ENCODE measurements around the gene ROBO1. TPM values are rescaled to one million over a fixed set of nuclear protein-coding genes. Genes with fewer than 3 reads are reported as not detected.
"Not testable (repeated sequence)": the region's sequence is repeated elsewhere in the genome, so short reads cannot be mapped to it uniquely, and the experiment has no call there.

ROBO1 gene
- polyA plus RNA-seq, 4 donors, result 80.6 to 111 (median 101) TPM

DNA sequence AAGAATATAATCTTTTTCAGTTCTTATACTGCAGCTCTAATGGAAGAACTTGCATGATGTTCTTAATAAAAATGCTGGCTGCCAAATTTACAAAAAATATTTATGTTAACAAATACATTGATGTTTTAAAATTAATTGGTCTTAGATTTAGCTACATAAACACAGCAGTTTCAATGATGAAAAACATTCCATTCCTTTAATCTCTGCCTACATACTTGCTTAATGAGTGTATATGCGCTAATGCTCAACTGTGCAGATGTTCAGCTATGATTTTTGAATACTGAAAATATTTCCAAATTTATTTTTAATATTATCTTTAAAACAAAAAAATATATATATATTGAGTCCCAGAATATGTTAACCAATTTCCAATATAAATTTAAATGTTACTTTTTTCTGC lies 867.4 kb downstream of the ROBO1 start:
- no peak for DNase-seq (ENCODE audit: low read depth in 4 of 4, low spot score in 3 of 4)

- DNase-seq (ENCODE audit: low read depth in 4 of 4, low spot score in 3 of 4), result no peak
Measured at GRCh38 chr3:78895528-78895927, 872.3 kb downstream of the ROBO1 start.

DNA sequence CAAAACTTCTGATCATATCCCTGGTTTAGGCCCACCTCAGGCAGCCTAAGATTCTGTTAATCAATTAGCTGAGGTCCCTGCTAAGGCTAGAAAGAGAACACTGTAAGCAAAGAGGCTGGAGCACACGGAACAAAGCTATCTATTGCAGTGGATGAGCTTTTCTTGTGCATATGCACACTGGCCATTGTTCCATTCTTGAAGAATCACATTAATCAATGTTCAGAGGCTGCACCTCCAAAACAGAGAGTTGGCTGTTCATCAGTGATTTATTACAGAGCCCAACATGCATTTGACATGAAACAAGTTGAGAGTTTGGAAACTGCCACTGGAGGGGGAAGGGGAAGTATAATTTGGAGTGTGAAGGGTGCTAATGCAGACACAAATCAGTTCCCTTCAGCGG lies 873.0 kb downstream of the ROBO1 start:
- DNase-seq (ENCODE audit: low read depth in 4 of 4, low spot score in 3 of 4), result no peak

GRCh38 chr3:78893161-78893560 lies 874.6 kb downstream of the ROBO1 start:
- DNase-seq (ENCODE audit: low read depth in 4 of 4, low spot score in 3 of 4), result no peak

DNA sequence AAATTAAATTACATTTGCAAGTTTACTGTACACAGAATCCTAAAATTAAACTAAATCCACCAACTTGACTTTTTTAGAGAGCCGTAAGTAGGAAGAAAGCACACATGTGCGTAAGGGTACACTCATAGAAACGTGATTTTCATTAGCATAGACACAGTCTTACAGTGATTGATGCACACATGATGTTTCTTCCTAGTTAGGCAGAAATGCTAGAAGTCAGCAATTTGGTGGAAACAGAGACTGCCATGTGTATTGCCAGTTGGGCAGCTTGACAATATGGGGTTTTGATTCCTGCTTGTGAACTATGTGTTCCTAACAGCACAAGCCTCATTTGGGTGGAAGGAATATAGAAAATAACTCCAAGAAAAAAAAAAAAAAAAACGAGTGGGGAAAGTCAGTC lies 878.5 kb downstream of the ROBO1 start:
- DNase-seq (ENCODE audit: low read depth in 4 of 4, low spot score in 3 of 4), result no peak

DNA sequence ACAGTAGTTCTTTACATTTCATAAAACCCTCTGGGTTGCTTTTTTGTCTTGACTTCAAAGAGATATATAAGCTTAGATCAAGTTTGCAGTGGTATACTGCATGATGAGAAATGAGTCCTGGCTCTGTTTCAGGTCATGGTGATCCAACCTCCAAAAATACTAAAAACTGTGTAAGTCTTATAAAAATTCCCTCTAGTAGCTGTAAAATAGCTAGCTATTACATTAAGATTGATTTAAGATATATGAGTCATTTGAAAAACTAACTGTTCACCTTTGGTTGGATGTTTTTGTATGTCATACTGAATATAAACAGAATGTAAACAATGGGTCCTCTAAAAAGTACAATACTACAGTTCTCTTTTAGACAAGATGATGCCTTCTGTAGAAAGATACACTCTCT lies 879.2 kb downstream of the ROBO1 start:
- DNase-seq (ENCODE audit: low read depth in 4 of 4, low spot score in 3 of 4), result no peak

DNA sequence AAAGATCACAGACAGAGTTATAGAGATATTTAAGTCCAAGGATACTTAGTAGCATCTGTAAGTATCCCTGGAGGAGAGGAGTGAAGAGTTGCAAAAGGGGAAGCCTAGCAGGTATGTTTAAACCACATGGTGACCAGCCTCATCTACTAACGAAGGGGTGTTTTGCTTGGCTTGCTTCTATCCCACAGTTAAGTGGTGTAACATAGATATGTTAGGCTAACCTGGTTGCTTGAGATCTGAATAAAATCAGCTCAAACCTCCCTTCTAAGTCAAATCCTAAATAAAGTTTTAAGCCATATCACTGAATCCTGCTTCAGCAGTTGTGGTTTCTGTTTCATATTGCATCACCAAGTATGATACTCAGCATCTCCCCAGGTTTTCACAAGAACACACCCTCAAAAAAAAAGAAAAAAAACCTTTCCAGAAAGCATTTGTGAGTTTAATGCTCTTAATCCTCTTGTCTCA lies 880.2 kb downstream of the ROBO1 start:
- no peak for DNase-seq (ENCODE audit: low read depth in 4 of 4, low spot score in 3 of 4)

DNA sequence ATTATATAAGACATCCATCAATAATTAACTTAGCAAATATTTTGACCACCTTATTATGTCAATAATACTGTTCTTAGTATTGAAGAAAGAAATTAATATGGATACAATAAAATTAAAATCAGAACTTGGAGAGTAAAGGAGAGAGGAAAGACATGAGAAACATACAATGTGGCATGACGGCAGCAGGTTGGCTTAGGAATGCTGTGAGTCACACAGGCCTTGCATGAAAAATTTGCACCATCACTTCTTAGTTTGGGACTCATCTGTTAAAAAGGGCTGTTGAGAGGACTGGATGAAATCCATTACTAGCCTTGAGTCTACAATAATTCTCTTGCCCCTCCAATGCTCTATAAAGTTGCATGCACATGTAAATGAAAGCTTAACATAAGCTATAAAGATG lies 880.8 kb downstream of the ROBO1 start:
- no peak for DNase-seq (ENCODE audit: low read depth in 4 of 4, low spot score in 3 of 4)

- not testable (repeated sequence) for DNase-seq (ENCODE audit: low read depth in 4 of 4, low spot score in 3 of 4)
Measured at GRCh38 chr3:78884567-78884966, 883.2 kb downstream of the ROBO1 start.

DNA sequence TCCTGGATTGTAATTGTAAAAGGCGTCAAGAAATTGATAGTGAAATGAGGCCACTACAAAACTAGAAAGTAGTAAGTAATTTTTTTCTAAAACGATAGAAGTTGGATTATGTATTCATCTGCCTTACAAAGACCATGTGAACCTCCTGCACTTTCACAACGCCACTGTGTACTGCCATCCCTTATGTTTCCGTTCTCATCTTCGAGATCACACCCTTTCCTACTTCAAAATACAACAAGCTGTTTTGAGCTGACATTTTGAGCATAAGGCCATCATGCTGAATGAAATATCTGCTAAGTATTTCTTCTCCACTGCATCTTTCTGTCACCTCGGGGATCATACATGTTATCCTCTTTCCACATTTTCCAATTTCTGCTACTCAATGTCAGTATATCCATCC lies 885.5 kb downstream of the ROBO1 start:
- DNase-seq (ENCODE audit: low read depth in 4 of 4, low spot score in 3 of 4), result no peak

DNA sequence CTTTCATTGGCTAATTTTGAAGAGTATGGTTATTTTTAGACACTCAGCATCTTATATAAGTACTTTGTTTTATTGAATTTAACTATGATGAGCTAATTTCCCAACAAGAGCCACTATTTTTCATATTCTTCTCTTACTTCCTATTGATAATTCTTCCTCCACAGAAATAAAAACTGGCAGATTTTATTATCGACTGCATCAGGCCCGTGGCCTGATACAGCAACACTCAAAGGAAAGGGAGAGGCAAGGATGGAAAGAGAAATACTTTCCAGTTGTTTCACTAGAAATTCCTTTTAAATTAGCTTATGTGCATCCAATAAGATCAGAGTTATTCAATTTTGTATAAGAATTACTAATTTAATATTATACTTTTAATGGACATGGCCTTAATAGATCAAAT lies 886.3 kb downstream of the ROBO1 start:
- DNase-seq (ENCODE audit: low read depth in 4 of 4, low spot score in 3 of 4), result no peak

DNA sequence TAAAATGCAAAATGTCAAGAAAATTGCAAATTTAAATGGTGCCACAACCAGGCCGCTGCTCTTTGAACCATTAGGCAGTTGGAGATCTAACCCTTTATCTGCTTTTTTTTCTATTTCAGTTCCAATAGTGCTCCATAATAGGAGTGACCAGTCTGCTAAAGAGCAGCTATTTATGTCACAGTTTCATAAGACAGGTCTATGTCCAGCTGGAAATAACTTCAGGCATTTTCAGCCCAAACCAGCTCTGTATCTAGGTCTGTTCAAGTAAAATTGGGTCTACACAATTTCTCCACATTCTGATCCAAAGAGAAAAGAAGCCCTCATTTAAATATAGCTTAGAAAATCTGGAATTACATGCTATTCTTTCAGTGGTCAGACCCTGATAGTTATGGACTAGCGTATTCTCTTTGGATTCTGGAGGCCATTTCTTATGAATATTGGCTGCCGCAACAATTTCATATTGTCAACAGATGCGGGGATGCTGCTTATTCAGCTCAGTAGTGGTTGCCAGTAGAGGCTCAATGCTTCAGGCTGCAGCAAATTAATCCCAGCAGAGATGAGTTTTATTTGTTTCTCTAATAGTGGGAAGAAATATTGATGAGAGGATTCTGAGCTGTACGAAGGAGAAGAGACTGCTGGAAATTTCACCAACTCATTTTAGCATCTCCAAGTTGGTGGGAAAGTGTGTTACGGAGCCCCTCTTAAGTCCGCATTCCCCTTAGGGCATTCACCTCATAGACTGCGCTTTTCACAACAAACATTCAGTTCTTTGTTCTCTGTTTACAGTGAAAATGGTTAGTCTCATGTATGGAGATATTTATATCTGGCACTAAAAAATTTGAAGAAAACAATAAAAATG lies 887.0 kb downstream of the ROBO1 start:
- no peak for DNase-seq (ENCODE audit: low read depth in 4 of 4, low spot score in 3 of 4)

GRCh38 chr3:78879295-78879860 lies 888.4 kb downstream of the ROBO1 start:
- DNase-seq (ENCODE audit: low read depth in 4 of 4, low spot score in 3 of 4), result no peak

- DNase-seq (ENCODE audit: low read depth in 4 of 4, low spot score in 3 of 4), result no peak
Measured at GRCh38 chr3:78878789-78879188, 889.0 kb downstream of the ROBO1 start.

DNA sequence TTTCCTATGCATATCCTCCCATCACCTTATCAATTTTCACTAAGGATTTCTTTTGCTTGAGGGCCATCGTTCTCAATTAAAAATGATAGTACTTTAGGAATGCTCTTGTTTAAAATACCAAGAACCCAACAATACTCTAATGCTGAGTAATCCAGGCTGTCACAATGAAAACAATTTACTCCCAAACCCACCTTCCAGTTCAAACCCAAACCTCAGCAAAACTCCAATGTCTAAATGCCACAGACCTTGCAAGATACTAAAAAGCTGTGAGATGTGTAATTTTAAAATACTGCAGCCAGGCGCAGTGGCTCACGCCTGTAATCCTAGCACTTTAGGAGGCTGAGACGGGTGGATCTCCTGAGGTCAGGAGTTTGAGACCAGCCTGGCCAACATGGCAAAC lies 889.8 kb downstream of the ROBO1 start:
- no peak for DNase-seq (ENCODE audit: low read depth in 4 of 4, low spot score in 3 of 4)

GRCh38 chr3:78875851-78876250 lies 891.9 kb downstream of the ROBO1 start:
- no peak for DNase-seq (ENCODE audit: low read depth in 4 of 4, low spot score in 3 of 4)

- no peak for DNase-seq (ENCODE audit: low read depth in 4 of 4, low spot score in 3 of 4)
Measured at GRCh38 chr3:78875436-78875835, 892.4 kb downstream of the ROBO1 start.

DNA sequence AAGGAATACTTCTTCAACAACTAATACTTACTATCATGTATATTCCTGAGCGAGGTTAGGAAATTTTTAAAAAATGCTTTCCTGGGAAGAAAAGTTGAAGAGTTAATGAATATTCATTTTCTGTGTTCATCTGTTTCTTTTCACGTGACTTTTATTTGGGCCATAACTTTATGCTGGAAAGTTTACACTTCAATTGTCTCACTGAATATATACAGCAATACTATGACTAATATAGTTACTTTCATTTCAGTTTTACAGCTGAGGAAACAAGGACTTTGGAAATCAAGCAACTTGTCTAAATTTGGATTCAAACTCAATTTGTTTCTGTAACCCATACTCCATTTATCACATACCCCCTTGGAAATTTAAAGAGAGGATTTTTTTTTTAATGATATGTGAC lies 894.2 kb downstream of the ROBO1 start:
- no peak for DNase-seq (ENCODE audit: low read depth in 4 of 4, low spot score in 3 of 4)

GRCh38 chr3:78872195-78872594 lies 895.6 kb downstream of the ROBO1 start:
- DNase-seq (ENCODE audit: low read depth in 4 of 4, low spot score in 3 of 4), result no peak

- DNase-seq (ENCODE audit: low read depth in 4 of 4, low spot score in 3 of 4), result no peak
Measured at GRCh38 chr3:78871048-78871447, 896.8 kb downstream of the ROBO1 start.

DNA sequence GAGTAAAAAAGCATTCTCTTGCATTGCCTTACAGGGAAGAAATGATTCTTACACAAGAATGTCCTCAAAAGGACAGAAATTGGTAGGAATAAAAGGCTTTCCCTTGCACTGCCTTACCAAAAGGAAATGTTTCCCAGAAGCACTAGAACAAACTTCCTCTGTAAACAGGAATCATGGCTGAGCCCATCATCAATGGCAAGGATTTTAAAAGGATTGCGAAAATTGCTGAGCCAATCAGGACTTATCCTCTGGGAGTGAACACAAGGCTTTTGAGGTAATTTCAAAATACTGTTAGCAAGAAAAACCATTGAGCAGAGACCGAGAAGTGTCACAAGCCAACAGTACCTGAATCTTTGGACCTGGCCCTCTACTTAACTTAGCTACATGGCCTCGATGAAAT lies 897.3 kb downstream of the ROBO1 start:
- DNase-seq (ENCODE audit: low read depth in 4 of 4, low spot score in 3 of 4), result no peak

- no peak for DNase-seq (ENCODE audit: low read depth in 4 of 4, low spot score in 3 of 4)
Measured at GRCh38 chr3:78868570-78868969, 899.2 kb downstream of the ROBO1 start.

All from right renal pelvis (tissue), 4 donors.